Uterus (tissue), 4 donors: ENCODE measurements around the gene YARS2. TPM values are rescaled to one million over a fixed set of nuclear protein-coding genes. Genes with fewer than 3 reads are reported as not detected.

Experiments
- DNase-seq, 2 donors: peaks; one replicate each; pipeline ENCODE4 v3.0.0-alpha.2; 2019 to 2020
- H3K27ac ChIP-seq, 2 donors: fragments of 200-600 bp; sonication (generic); 1 replicate in 1 of 2; 2 replicates in 1 of 2; pipeline ENCODE4 v1.5.1; 2016 to 2018
- H3K27me3 ChIP-seq, 2 donors: fragments of 200-600 bp; sonication (generic); one replicate each; pipeline ENCODE4 v1.5.1; 2018 to 2019; ENCODE audit warnings: control low read depth in 1 of 2
- H3K36me3 ChIP-seq, 2 donors: fragments of 200-600 bp; sonication (generic); one replicate each; pipeline ENCODE4 v1.5.1; 2019; ENCODE audit warnings: control low read depth in 1 of 2
- H3K4me1 ChIP-seq, 2 donors: fragments of 200-600 bp; sonication (generic); one replicate each; pipeline ENCODE4 v1.5.1; 2018 to 2019; ENCODE audit warnings: control low read depth in 1 of 2
- H3K4me3 ChIP-seq, 2 donors: fragments of 200-600 bp; sonication (generic); 1 replicate in 1 of 2; 2 replicates in 1 of 2; pipeline ENCODE4 v1.5.1; 2018 to 2019; ENCODE audit warnings: mild to moderate bottlenecking in 1 of 2
- H3K9me3 ChIP-seq, 2 donors: fragments of 200-600 bp; sonication (generic); one replicate each; pipeline ENCODE4 v1.5.1; 2019; ENCODE audit warnings: control low read depth in 1 of 2
- CTCF ChIP-seq, 4 experiments: fragments of 200-600 bp in 2 of 4; fragments of 450-650 bp in 2 of 4; sonication (generic) in 2 of 4; IDR thresholded peaks; one replicate each; pipeline ENCODE4 v1.5.1; 2016 to 2019; ENCODE audit warnings: antibody characterized with exemption in 4 of 4, mild to moderate bottlenecking in 2 of 4, moderate library complexity in 1 of 4
- POLR2A ChIP-seq, 2 donors: fragments of 450-650 bp; IDR thresholded peaks; one replicate each; pipeline ENCODE4 v1.6.1; 2016; ENCODE audit warnings: antibody characterized with exemption in 2 of 2, mild to moderate bottlenecking in 1 of 2, moderate library complexity in 1 of 2
- intact Hi-C: fragments of 100-400 bp; cut with DNase I; formaldehyde crosslinking; loops from one replicate; pipeline ENCODE4 v1.15.1; 2023; ENCODE audit warnings: low total_unique reads
- small RNA-seq: library from RNA; depleted of rRNA; stranded (forward); fragments of <200 nt; gene quantifications from one replicate; pipeline ENCODE3, GENCODE V24; 2016
- total RNA-seq, 4 donors: library from RNA; depleted of rRNA in 3 of 4; stranded (reverse); fragments of >200 nt in 3 of 4; gene quantifications; one replicate each; pipeline versions ENCODE4 v1.1.0 to v1.2.4, GENCODE V29; 2014 to 2023
- donor health status: DM: yes; HTN: yes; CAD: no.

YARS2 gene
- total RNA-seq, 4 donors from 2014 or later = 14.3 to 40.0 (median 15.2) TPM

- Histone ChIP-seq H3K4me3 (no peak overlapping the region), H3K27me3 (no peaks in the 10 kb centered on the region), H3K9me3 (no peaks in the 10 kb centered on the region), H3K27ac (no peak overlapping the region), H3K4me1 (no peaks in the 10 kb centered on the region), H3K36me3 (no peaks in the 10 kb centered on the region)
- TF ChIP-seq CTCF (IDR thresholded peaks at IDR 0.05) = no peak
- TF ChIP-seq POLR2A (IDR thresholded peaks at IDR 0.05) = no peak
- intact Hi-C loops = no loop called here
- no peak for DNase-seq
These were observed 58.3 kb downstream of the YARS2 start for GRCh38 chr12:32697445-32697844.

Small RNA genes lying within 50 kb of the gene (small RNA-seq; reads per million reads assigned to genes)
- not detected for gene RF00019

Other genes starting within 250 kb of the YARS2 start
- gene DNM1L, start 76.6 kb downstream of the YARS2 start, total RNA-seq = 100 to 1,000 TPM in 1 of 4 donors, 10 to 100 TPM in 3; 32.3 to 122 (median 62.2) TPM
- 10 to 100 TPM in 1 of 4 donors, 1 to 10 TPM in 1, under 1 TPM in 2; 0.77 to 34.4 (median 5.3) TPM for gene PKP2, start 140.9 kb upstream of the YARS2 start, total RNA-seq